Activated CD8-positive, alpha-beta memory T cell treated with anti-CD3 and anti-CD28 coated beads, Interleukin-2, amount 50 U/mL, for 1 hour (primary cell): Measurements from ENCODE around the gene WDR76.
"Not testable (repeated sequence)": the region's sequence is repeated elsewhere in the genome, so short reads cannot be mapped to it uniquely, and the experiment has no call there.

Experiments
- DNase-seq: peaks from one replicate; pipeline ENCODE4 v3.0.0-alpha.2; 2020; ENCODE audit errors: extremely low read depth

WDR76 gene

DNA sequence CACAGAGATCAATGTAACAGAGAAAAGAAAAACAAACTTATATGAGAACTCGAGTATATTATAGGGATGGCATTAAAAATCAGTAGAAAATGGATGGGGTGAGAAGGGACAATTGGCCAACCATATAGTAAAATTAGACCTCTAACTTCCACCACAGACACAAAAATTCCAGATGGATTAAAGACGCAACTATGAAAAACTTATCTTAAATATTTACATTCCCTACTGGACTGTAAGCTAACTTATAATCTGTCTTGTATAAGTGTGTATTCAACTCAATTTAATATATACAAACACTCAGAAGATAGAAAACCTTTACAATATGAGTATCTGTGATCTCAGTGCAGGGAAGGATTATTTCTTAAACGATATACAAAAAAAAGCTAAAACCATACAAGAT is 5.3 kb upstream of the WDR76 start:
- DNase-seq, result no peak

- peak; percentile 91 for DNase-seq
Measured at GRCh38 chr15:43824302-43825246, 2.2 kb upstream of the WDR76 start, which contains the start of gene MFAP1. Gene MFAP1 (minus strand): TSS chr15:43824690. CDS start chr15:43824569, 121 bp downstream.

DNA sequence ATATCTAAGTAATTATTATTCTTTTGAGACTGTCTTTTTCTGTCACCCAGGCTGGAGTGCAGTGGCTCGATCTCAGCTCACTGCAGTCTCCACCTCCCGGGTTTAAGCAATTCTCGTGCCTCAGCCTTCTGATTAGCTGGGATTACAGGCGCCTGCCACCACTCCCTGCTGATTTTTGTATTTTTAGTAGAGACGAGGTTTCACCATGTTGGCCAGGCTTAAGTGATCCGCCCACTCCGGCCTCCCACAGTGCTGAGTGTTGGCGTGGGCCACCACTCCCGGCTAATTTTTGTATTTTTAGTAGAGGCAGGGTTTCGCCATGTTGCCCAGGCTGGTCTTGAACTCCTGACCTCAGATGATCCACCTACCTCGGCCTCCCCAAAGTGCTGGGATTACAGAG is 1.5 kb upstream of the WDR76 start:
- not testable (repeated sequence) for DNase-seq

- DNase-seq, result no peak
Measured at GRCh38 chr15:43826029-43826507, 734 bp upstream of the WDR76 start.

DNA sequence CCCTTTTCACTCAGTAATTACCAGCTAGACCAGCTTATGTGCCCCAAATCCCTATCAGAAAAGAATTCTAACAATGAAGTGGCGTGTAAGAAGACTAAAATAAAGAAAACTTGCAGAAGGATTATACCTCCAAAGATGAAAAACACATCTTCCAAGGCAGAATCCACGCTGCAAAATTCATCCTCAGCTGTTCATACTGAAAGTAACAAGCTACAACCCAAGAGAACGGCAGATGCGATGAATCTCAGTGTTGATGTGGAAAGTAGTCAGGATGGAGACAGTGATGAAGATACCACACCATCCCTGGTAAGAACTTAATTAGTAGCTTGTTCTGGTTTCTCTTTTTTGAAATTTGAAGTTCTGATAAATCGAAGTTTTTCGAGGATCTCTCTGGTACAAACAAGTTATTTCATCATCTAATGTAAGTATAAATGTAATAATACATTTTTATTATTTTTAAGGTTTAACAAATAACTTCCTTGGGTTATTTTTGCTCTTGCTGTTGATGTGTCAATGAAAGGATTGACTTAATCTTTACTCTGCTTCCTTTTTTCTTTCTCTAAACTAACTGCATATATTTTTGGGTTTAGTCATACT is 1.4 kb downstream of the WDR76 start:
- no peak for DNase-seq

GRCh38 chr15:43829951-43830540 is 3.2 kb downstream of the WDR76 start:
- DNase-seq, result not testable (repeated sequence)

DNA sequence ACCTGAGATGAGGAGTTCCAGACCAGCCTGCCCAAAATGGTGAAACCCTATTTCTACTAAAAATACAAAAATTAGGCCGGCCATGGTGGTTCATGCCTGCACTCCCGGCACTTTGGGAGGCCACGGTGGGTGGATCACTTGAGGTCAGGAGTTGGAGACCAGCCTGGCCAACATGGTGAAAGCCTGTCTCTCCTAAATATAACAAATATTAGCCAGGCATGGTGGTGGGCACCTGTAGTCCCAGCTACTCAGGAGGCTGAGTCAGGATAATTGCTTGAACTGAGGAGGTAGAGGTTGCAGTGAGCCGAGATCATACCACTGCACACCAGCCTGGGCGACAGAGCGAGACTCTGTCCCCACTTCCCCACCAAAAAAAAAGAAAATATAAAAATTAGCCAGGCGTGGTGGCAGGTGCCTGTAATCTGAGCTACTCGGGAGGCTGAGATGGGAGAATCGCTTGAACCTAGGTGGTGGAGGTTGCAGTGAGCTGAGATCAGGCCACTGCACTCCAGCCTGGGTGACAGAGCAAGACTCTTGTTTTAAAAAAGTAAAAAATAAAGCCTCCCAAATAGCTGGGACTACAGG is 4.0 kb downstream of the WDR76 start:
- DNase-seq, result not testable (repeated sequence)

- DNase-seq, result not testable (repeated sequence)
Measured at GRCh38 chr15:43831519-43832052, 4.8 kb downstream of the WDR76 start.

DNA sequence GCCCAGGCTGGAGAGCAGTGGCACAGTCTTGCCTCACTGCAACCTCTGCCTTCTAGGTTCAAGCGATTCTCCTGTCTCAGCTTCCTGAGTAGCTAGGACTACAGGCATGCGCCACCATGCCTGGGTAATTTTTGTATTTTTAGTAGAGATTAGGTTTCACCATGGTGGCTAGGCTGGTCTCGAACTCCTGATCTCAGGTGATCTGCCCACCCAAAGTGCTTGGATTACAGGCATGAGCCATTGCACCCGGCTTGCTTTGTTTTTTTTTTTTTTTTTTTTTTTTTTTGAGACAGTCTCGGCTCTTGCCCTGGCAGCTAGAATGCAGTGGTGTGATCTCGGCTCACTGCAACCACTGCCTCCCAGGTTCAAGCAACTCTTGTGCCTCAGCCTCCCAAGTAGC is 5.7 kb downstream of the WDR76 start:
- DNase-seq, result not testable (repeated sequence)

DNA sequence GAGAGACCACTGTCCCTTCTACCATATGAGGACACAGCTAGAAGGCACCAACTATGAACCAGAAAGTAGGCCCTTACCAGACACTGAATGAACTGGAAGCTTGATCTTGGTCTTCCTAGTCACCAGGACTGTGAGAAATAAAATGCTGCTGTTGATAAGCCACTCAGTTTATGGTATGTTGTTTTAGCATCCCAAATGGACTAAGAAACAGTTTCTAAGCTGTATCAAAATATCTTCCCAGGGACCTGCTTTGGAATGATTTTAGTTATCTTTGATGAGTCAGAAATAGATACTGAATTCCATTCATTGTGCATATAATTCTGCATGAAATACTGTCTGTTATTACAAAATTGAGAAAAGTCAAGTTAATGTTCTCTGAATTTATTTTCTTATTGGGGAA is 18.6 kb downstream of the WDR76 start:
- DNase-seq, result no peak

- DNase-seq, result no peak
Measured at GRCh38 chr15:43851251-43851650, 24.4 kb downstream of the WDR76 start.

- no peak for DNase-seq
Measured at GRCh38 chr15:43852607-43853006, 25.8 kb downstream of the WDR76 start.

GRCh38 chr15:43854801-43855200 is 28.0 kb downstream of the WDR76 start:
- DNase-seq, result no peak

DNA sequence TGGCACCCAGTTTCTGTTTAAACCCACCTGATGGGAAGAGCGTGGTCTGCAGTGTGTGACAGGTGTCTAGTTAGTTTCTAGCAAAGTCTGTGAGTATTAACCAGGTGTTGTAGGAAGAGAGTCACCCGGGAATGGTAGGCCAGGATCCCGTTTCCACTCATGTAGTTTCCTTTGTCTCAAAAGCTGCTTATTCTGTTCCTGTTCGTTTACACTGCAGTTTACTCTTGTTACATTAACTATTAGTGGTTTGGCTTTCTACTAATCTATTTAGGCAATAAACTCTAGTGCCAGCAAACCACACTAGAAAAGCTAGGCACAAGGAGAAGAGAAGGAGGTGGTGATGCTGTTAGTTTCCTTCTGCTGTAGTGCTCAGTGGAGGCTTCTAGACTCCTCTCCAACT is 32.7 kb downstream of the WDR76 start:
- no peak for DNase-seq

DNA sequence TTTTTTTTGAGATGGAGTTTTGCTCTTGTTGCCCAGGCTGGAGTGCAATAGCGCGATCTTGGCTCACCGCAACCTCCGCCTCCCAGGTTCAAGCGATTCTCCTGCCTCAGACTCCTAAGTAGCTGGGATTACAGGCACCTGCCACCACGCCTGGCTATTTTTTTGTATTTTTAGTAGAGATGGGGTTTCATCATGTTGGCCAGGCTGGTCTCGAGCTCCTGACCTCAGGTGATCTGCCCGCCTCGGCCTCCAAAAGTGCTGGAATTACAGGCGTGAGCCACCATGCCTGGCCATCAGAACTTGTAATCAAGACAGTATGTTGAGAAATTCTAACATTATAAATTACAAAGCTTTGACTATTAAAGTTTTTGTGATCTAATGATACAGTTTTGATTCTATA is 39.8 kb downstream of the WDR76 start:
- not testable (repeated sequence) for DNase-seq

- DNase-seq, result no peak
Measured at GRCh38 chr15:43867096-43867495, 40.3 kb downstream of the WDR76 start.

DNA sequence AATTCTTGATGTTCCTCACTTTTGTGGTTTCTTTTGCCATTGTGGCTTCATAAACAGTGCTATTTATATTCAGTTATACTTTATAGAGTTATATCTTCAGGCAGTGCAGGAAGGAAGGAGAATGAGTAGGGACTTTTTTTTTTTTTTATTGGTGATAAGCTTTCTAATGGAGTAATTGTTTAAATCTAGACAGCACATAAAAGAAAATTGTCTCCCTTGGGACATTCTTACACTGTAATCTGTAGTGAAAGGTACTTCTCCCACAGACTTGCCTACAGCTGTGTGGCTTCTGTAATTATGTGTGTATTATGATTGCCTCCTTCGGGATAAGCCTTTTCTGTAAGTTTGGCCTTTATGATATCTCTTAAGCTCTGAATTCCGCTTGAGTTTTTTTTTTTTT is 41.6 kb downstream of the WDR76 start:
- no peak for DNase-seq

GRCh38 chr15:43871835-43872234 is 45.0 kb downstream of the WDR76 start:
- DNase-seq, result no peak

- DNase-seq, result no peak
Measured at GRCh38 chr15:43872416-43873020, 45.7 kb downstream of the WDR76 start.

DNA sequence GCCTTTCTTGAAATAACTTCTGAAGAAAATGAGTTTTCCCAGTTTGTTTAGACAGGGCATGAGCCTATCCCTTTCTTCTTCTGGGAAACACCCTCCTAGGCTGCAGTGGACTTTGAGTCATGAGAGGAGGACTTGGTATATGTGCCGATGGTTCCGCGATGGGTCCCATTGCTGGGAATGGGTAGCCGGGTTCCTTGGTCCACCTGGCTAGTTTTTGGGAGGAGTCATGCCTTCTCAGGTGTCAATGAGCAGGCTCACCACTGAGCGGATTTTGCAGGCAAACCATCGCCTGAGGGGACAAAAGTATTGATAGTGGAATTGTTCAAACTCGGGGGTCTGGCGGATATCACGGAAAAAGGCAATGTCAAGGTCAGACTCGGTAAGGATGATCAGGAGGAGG is 46.8 kb downstream of the WDR76 start:
- DNase-seq, result no peak

DNA sequence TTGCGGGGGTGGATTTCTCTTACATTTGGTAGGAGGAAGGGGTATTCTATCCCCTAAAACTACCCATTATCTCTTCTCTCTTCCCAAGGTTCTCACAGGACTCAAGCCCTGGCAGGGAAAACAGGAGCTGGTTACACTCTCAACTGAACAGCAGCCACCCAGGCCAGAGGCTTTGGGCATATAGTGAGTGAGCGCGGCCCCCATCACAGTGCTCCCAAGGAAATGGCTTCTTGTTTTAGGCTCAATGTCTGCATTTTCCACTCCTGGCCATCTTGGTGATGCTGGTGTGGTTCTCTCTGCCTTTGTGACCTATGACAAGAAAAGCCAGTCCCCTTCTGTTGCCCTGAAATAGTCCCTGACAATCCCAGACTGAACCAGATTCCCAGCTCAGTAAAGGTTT is 50.1 kb downstream of the WDR76 start:
- DNase-seq, result no peak
